ENCODE measurements around the gene S100P. TPM values are rescaled to one million over a fixed set of nuclear protein-coding genes. Genes with fewer than 3 reads are reported as not detected.
A peak's percentile ranks its signal among the peaks of the same experiment; 100 is the strongest.

The S100P gene
- total and polyA plus RNA-seq, 2 of the 4 experiments (the other 2 are of a cell fraction), result not detected

DNA sequence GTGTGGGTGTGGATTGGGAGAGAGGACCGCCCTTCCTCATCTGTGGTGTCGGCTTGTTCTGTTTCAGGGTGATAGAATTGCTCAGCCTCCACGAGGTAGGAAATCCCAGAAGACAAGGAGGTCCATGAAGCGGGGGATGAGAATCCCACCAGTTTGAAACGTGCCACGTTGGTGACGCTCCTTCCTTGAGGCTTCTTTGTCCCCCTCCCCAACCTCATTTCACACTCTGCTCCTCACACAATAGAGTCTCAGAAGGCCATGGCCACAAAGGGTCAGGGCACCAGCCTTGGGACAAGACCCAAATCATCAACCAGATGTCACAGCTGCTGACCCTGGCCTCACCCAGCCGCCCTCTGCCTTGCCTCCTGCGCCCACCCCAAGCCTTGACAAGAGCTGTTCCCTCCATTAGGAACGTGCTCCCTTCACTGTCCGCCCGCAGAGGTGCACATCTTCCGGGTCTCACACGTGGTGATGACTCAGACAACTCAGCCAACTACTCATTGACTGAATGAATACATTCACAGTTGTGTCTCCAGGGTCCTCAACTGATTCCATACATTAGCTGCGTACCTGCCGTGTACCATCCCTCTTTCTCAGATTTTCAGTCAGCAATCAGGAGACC lies 40.6 kb downstream of the S100P start:
- peak overlapping the region; percentile 100 for H2BK20ac ChIP-seq (ENCODE audit: low read depth, low read length)
- no peak overlapping the region for H3K14ac ChIP-seq (replicated peaks; ENCODE audit: low read depth, low read length)
- no peaks in the 10 kb centered on the region for H4K20me1 ChIP-seq (ENCODE audit: insufficient read depth, low read length)
- H2AK5ac ChIP-seq (ENCODE audit: low read depth, low read length), result peak overlapping the region; percentile 59; the same call in 1 of the 2 replicates
- peak overlapping the region; percentile 58 for H2AK9ac ChIP-seq (replicated peaks; ENCODE audit: low read depth, low read length, poor library complexity)
- POLR2A ChIA-PET (ENCODE audit: unreplicated experiment), result no interaction called here
- H3K4me1 ChIP-seq (ENCODE audit: control insufficient read depth, insufficient read depth, low read length), result peaks cover 9% of the 10 kb centered on the region
- no peak overlapping the region for H3K56ac ChIP-seq (ENCODE audit: extremely low read depth, insufficient read depth, low read length)
- H4K8ac ChIP-seq (ENCODE audit: low read depth in 2 of 2, low read length in 2 of 2), result no peak overlapping the region
- dilution Hi-C loops (cut with HindIII; ENCODE audit: low sequenced_read_pairs, unreplicated experiment), result no loop called here
- H3K4ac ChIP-seq (ENCODE audit: low read depth, low read length), result peak overlapping the region; percentile 51
- no peak overlapping the region for H2AFZ ChIP-seq (replicated peaks; ENCODE audit: low read length, poor library complexity)
- H3K9me1 ChIP-seq (ENCODE audit: insufficient read depth, low read length), result peaks cover 10% of the 10 kb centered on the region
- no peak overlapping the region for H3K27ac ChIP-seq (ENCODE audit: insufficient read depth, low read length)
- TF ChIP-seq SMC3 (IDR thresholded peaks at IDR 0.05; ENCODE audit: low read depth, low read length), result no peak
- TF ChIP-seq RAD21 (IDR thresholded peaks at IDR 0.05; ENCODE audit: low read length), result no peak
- TF ChIP-seq CEBPB (IDR thresholded peaks at IDR 0.05; ENCODE audit: low read depth, low read length), result no peak
- TF ChIP-seq USF2 (IDR thresholded peaks at IDR 0.05; ENCODE audit: low read depth, low read length), result no peak
- no peak for TF ChIP-seq NFE2L2 (IDR thresholded peaks at IDR 0.05; ENCODE audit: low read depth, low read length)
- TF ChIP-seq MAFK (IDR thresholded peaks at IDR 0.05; ENCODE audit: low read depth, low read length), result no peak
- no peak overlapping the region for H3K4me3 ChIP-seq (ENCODE audit: insufficient read depth, low read depth, low read length)
- H3K27me3 ChIP-seq (ENCODE audit: control insufficient read depth, insufficient read depth, low read length), result no peaks in the 10 kb centered on the region; the same call in 1 of the 2 replicates
- H2BK120ac ChIP-seq (ENCODE audit: low read depth, low read length), result peak overlapping the region; percentile 100
- H3K4me2 ChIP-seq (ENCODE audit: low read depth, low read length), result no peak overlapping the region
- H4K5ac ChIP-seq (ENCODE audit: low read depth, low read length), result no peak overlapping the region
- BruUV-seq (replicated peaks), result no TSS peak
- peak overlapping the region; percentile 99 for H4K91ac ChIP-seq (ENCODE audit: insufficient read depth, low read depth, low read length)
- H3K23ac ChIP-seq (ENCODE audit: low read depth, low read length), result no peak overlapping the region
- H3K9ac ChIP-seq (ENCODE audit: low read depth, low read length), result no peak overlapping the region
- H3K79me1 ChIP-seq (ENCODE audit: low read depth in 1 of 2, low read length in 2 of 2), result 0 out of 4 replicates have a peak, but pooled peaks cover 0 to 4% of the 10 kb centered on the region in 2 experiments
- intact Hi-C loops (cut with micrococcal nuclease), result no loop called here
- in situ Hi-C loops (cut with MboI; ENCODE audit: low sequenced_read_pairs), result no loop called here
- H2BK15ac ChIP-seq (ENCODE audit: low read depth, low read length), result peak overlapping the region; percentile 8; the same call in 2 of the 3 replicates
- CTCF ChIA-PET, result interaction anchor here (1.4 kb wide), 1 partner anchor 139 kb away, joined by 3 read pairs; no protein-coding TSS in a partner anchor
- H3K36me3 ChIP-seq (ENCODE audit: control insufficient read depth, insufficient read depth, low read length), result no peaks in the 10 kb centered on the region
- no peaks in the 10 kb centered on the region; the same call in 1 of the 2 replicates for H3K9me3 ChIP-seq (ENCODE audit: control insufficient read depth, insufficient read depth, low read length)
- no peak overlapping the region for H2BK5ac ChIP-seq (ENCODE audit: low read depth, low read length, poor library complexity, severe bottlenecking)
- H3K18ac ChIP-seq (ENCODE audit: low read depth, low read length), result no peak overlapping the region
- DNase-seq (no peak), ATAC-seq (ENCODE audit: low read depth) (no peak)
- 84% methylated on average over 10 of the region's 16 CpGs; no CpG with 5 or more reads in 1 of the 2 experiments for WGBS, 2 experiments (ENCODE audit: extremely low coverage in 2 of 2, insufficient read length in 1 of 2)
